Epithelial cell of umbilical artery (primary cell): Measurements from ENCODE around the gene DYNC1I1. TPM values are rescaled to one million over a fixed set of nuclear protein-coding genes. Genes with fewer than 3 reads are reported as not detected.

Source experiments
- total RNA-seq: library from RNA; depleted of rRNA; stranded (reverse); fragments of >200 nt; gene quantifications from 2 replicates; pipeline ENCODE4 v1.2.3, GENCODE V29; 2014

The DYNC1I1 gene
- total RNA-seq: under 0.01 and 1.8 TPM in 2 replicates

GRCh38 chr7:95772298-95772770 lies at the start of gene DYNC1I1:
TSS of gene DYNC1I1 (plus strand) at chr7:95772554. CDS start at chr7:95804730, 32,176 bp downstream.

Other genes starting within 250 kb of the DYNC1I1 start
- 2.9 and 7.9 TPM in 2 replicates for gene PDK4, start 176.0 kb upstream of the DYNC1I1 start, total RNA-seq